Neural progenitor cell (in vitro differentiated cells): ENCODE results near the gene LYZ. TPM values are rescaled to one million over a fixed set of nuclear protein-coding genes. Genes with fewer than 3 reads are reported as not detected.
"Not testable (repeated sequence)": the region's sequence is repeated elsewhere in the genome, so short reads cannot be mapped to it uniquely, and the experiment has no call there.

ENCODE experiments used
- DNase-seq: peaks from one replicate; pipeline ENCODE4 v3.0.0-alpha.2; 2016; ENCODE audit warnings: low spot score
- H2AFZ ChIP-seq: fragments of 200-600 bp; sonication (generic); replicated peaks from 2 replicates; pipeline ENCODE4 v1.6.1; 2016; ENCODE audit warnings: antibody characterized with exemption
- H3F3A ChIP-seq: fragments of 200-600 bp; sonication (generic); 2 replicates; pipeline ENCODE4 v1.6.1; 2016; ENCODE audit warnings: antibody characterized with exemption, low read depth
- H3K27ac ChIP-seq: fragments of 200-600 bp; sonication (generic); 2 replicates; pipeline ENCODE4 v1.5.1; 2016; ENCODE audit warnings: mild to moderate bottlenecking
- H3K27me3 ChIP-seq: fragments of 200-600 bp; sonication (generic); 2 replicates; pipeline ENCODE4 v1.6.1; 2016; ENCODE audit warnings: mild to moderate bottlenecking, moderate library complexity
- H3K36me3 ChIP-seq: fragments of 200-600 bp; sonication (generic); 2 replicates; pipeline ENCODE4 v1.5.1; 2016
- H3K4me1 ChIP-seq: fragments of 200-600 bp; sonication (generic); 2 replicates; pipeline ENCODE4 v1.6.1; 2016; ENCODE audit warnings: mixed run types
- H3K4me2 ChIP-seq: fragments of 200-600 bp; sonication (generic); 2 replicates; pipeline ENCODE4 v1.6.1; 2016
- H3K4me3 ChIP-seq: fragments of 200-600 bp; sonication (generic); 2 replicates; pipeline ENCODE4 v1.5.1; 2016
- H3K79me2 ChIP-seq: fragments of 200-600 bp; sonication (generic); 2 replicates; pipeline ENCODE4 v1.6.1; 2016; ENCODE audit warnings: low read depth
- H3K9ac ChIP-seq: fragments of 200-600 bp; sonication (generic); 2 replicates; pipeline ENCODE4 v1.6.1; 2016
- H3K9me3 ChIP-seq: fragments of 200-600 bp; sonication (generic); 2 replicates; pipeline ENCODE4 v1.5.1; 2016; ENCODE audit warnings: low read depth
- H4K20me1 ChIP-seq: fragments of 200-600 bp; sonication (generic); 2 replicates; pipeline ENCODE4 v1.6.1; 2016; ENCODE audit warnings: low read depth
- H3K27ac Mint-ChIP-seq: 3 replicates; pipeline ENCODE4 v1.8.0; 2021; ENCODE audit warnings: mixed read lengths
- H3K27me3 Mint-ChIP-seq: 2 replicates; pipeline ENCODE4 v1.8.0; 2022; ENCODE audit warnings: low read depth, mild to moderate bottlenecking, inconsistent platforms, moderate library complexity, mixed read lengths; ENCODE audit not compliant: insufficient read depth
- H3K36me3 Mint-ChIP-seq: 3 replicates; pipeline ENCODE4 v1.8.0; 2021; ENCODE audit warnings: mixed read lengths
- H3K4me1 Mint-ChIP-seq: 3 replicates; pipeline ENCODE4 v1.8.0; 2021; ENCODE audit warnings: mixed read lengths
- H3K4me3 Mint-ChIP-seq: 3 replicates; pipeline ENCODE4 v1.8.0; 2021; ENCODE audit warnings: mild to moderate bottlenecking, moderate library complexity, mixed read lengths
- H3K9me3 Mint-ChIP-seq: 3 replicates; pipeline ENCODE4 v1.8.0; 2020; ENCODE audit warnings: mixed read lengths
- EZH2 ChIP-seq: fragments of 200-600 bp; sonication (generic); IDR thresholded peaks from 2 replicates; pipeline ENCODE4 v1.6.1; 2017; ENCODE audit warnings: antibody characterized with exemption, mild to moderate bottlenecking, moderate library complexity
- EZH2phosphoT487 ChIP-seq: fragments of 200-600 bp; sonication (generic); IDR thresholded peaks from 2 replicates; pipeline ENCODE4 v1.6.1; 2017; ENCODE audit warnings: antibody characterized with exemption
- total RNA-seq: library from RNA; depleted of rRNA; stranded (reverse); fragments of >200 nt; gene quantifications from 2 replicates; pipeline ENCODE4 v1.2.3, GENCODE V29; 2015; ENCODE audit warnings: low replicate concordance
- TF ChIP-seq, protein P1 (sequence below): fragments of 200-600 bp; sonication (generic); IDR thresholded peaks from 2 replicates; pipeline ENCODE4 v1.5.1; 2017; ENCODE audit warnings: antibody characterized with exemption, mild to moderate bottlenecking

LYZ gene
- total RNA-seq, 1 donor from 2014 or later = not detected

DNA sequence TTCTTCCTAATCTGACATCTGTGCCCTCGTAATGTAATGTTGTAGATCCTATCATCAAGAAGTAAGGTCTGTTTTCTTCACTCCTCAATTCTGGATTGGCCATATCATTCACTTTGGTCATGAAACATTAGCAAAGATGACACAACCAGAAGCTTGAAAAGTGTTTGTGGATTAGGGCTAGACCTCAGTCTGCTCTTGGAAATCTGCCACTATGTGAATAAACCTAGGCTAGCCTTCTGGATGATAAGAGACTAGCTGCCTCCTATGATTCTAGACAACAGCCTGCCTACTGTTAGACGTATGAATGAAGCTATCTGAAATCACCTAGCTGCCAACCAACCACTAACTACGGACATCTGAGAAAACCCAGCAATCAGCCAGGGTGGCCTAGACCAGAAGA, 38.7 kb upstream of the LYZ start:
- TF ChIP-seq EZH2phosphoT487 = no peak
- TF ChIP-seq, protein P1, sequence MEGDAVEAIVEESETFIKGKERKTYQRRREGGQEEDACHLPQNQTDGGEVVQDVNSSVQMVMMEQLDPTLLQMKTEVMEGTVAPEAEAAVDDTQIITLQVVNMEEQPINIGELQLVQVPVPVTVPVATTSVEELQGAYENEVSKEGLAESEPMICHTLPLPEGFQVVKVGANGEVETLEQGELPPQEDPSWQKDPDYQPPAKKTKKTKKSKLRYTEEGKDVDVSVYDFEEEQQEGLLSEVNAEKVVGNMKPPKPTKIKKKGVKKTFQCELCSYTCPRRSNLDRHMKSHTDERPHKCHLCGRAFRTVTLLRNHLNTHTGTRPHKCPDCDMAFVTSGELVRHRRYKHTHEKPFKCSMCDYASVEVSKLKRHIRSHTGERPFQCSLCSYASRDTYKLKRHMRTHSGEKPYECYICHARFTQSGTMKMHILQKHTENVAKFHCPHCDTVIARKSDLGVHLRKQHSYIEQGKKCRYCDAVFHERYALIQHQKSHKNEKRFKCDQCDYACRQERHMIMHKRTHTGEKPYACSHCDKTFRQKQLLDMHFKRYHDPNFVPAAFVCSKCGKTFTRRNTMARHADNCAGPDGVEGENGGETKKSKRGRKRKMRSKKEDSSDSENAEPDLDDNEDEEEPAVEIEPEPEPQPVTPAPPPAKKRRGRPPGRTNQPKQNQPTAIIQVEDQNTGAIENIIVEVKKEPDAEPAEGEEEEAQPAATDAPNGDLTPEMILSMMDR = no peak
- no peak for TF ChIP-seq EZH2

DNA sequence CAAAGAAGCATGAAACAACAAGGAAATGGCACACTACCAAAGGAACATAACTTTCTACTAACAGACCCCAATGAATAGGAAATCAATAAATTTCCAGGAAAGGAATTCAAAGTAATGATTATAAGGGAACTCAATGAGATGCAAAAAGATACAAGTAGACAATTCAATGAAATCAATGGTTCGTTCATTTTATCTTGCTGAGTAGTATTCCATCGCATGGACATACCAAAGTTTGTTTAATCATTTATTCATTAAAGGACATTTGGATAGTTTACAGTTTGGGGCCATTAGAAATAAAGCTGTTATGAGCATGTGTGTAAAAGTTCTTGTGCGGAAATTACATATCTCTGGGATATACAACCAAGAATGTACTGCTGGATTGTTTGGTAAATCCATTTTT, 35.0 kb upstream of the LYZ start:
- H3K9me3 Mint-ChIP-seq = peaks cover 20% of the 10 kb centered on the region
- H3F3A ChIP-seq = no peaks in the 10 kb centered on the region
- no peaks in the 10 kb centered on the region for H3K9me3 ChIP-seq
- no peaks in the 10 kb centered on the region for H3K4me1 ChIP-seq
- H3K4me1 Mint-ChIP-seq = no peaks in the 10 kb centered on the region
- TF ChIP-seq, protein P1 = no peak
- no peak for TF ChIP-seq EZH2
- no peak for TF ChIP-seq EZH2phosphoT487
- H3K36me3 Mint-ChIP-seq = no peaks in the 10 kb centered on the region
- no peak for DNase-seq
- H4K20me1 ChIP-seq = no peaks in the 10 kb centered on the region
- no peak overlapping the region for H3K4me2 ChIP-seq
- no peaks in the 10 kb centered on the region for H3K27me3 ChIP-seq
- no peak overlapping the region for H3K27ac Mint-ChIP-seq
- H3K27me3 Mint-ChIP-seq = peaks cover 2% of the 10 kb centered on the region
- no peak overlapping the region for H3K4me3 Mint-ChIP-seq
- H3K4me3 ChIP-seq = no peak overlapping the region
- no peak overlapping the region for H2AFZ ChIP-seq
- H3K9ac ChIP-seq = no peak overlapping the region
- H3K36me3 ChIP-seq = no peaks in the 10 kb centered on the region
- no peaks in the 10 kb centered on the region for H3K79me2 ChIP-seq
- H3K27ac ChIP-seq = no peak overlapping the region

More for the DNA sequence above, 38.7 kb upstream of the LYZ start:
- Mint-ChIP-seq H3K4me3 (no peak overlapping the region), H3K9me3 (peaks cover 15% of the 10 kb centered on the region), H3K36me3 (no peaks in the 10 kb centered on the region), H3K27ac (no peak overlapping the region), H3K4me1 (no peaks in the 10 kb centered on the region), H3K27me3 (no peaks in the 10 kb centered on the region)
- H3K79me2 ChIP-seq = no peaks in the 10 kb centered on the region
- no peaks in the 10 kb centered on the region for H3K9me3 ChIP-seq
- DNase-seq = no peak
- H4K20me1 ChIP-seq = no peaks in the 10 kb centered on the region
- no peaks in the 10 kb centered on the region for H3K4me1 ChIP-seq
- no peak overlapping the region for H3K4me2 ChIP-seq
- H3F3A ChIP-seq = no peaks in the 10 kb centered on the region
- H3K4me3 ChIP-seq = no peak overlapping the region
- H3K9ac ChIP-seq = no peak overlapping the region
- H3K36me3 ChIP-seq = peaks cover 4% of the 10 kb centered on the region
- no peak overlapping the region for H3K27ac ChIP-seq
- H2AFZ ChIP-seq = no peak overlapping the region
- H3K27me3 ChIP-seq = no peaks in the 10 kb centered on the region

DNA sequence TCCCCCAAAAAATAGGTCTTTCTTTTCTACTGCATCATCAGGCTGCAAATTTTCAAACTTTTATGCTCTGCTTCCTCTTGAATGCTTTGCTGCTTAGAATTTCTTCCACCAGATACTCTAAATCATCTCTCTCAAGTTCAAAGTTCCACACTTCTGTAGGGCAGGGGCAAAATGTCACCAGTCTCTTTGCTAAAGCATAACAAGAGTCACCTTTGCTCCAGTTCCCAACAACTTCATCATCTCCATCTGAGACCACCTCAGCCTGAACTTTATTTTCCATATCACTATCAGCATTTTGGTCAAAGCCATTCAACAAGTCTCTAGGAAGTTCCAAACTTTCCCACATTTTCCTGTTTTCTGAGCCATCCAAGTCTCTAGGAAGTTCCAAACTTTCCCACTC, 31.4 kb upstream of the LYZ start:
- not testable (repeated sequence) for H3K9me3 ChIP-seq, H3K27ac Mint-ChIP-seq, H2AFZ ChIP-seq, H3K4me1 Mint-ChIP-seq, H3K9ac ChIP-seq, H4K20me1 ChIP-seq, H3K27ac ChIP-seq, H3K4me1 ChIP-seq, H3K4me3 Mint-ChIP-seq, H3K79me2 ChIP-seq, DNase-seq, H3F3A ChIP-seq, H3K27me3 ChIP-seq, H3K27me3 Mint-ChIP-seq, H3K36me3 Mint-ChIP-seq, H3K4me3 ChIP-seq, H3K4me2 ChIP-seq, H3K36me3 ChIP-seq
- peaks cover 30% of the 10 kb centered on the region for H3K9me3 Mint-ChIP-seq

DNA sequence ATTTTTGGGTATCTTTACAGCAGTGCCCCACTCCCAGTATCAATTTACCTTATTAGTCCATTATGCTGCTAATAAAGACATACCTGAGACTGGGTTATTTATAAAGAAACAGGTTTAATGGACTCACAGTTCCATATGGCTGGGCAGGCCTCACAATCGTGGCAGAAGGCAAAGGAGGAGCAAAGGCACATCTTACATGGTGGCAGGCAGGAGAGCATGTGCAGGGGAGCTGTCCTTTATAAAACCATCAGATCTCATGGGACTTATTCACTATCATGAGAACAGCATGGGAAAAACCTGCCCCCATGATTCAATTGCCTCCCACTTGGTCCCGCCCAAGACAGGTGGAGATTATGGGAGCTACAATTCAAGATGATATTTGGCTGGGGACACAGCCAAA, 30.9 kb upstream of the LYZ start:
- not testable (repeated sequence) for H3K27ac Mint-ChIP-seq, DNase-seq, H3K9ac ChIP-seq, H3K4me3 ChIP-seq, H3K27me3 ChIP-seq, H3K4me3 Mint-ChIP-seq, H3K4me1 Mint-ChIP-seq, H4K20me1 ChIP-seq, H3F3A ChIP-seq, H3K4me1 ChIP-seq, H3K27me3 Mint-ChIP-seq, H2AFZ ChIP-seq, H3K4me2 ChIP-seq, H3K9me3 ChIP-seq, H3K79me2 ChIP-seq, H3K27ac ChIP-seq, H3K36me3 Mint-ChIP-seq, H3K36me3 ChIP-seq
- peaks cover 30% of the 10 kb centered on the region for H3K9me3 Mint-ChIP-seq
